ENCODE measurements around the gene LRRC47. TPM values are rescaled to one million over a fixed set of nuclear protein-coding genes. Genes with fewer than 3 reads are reported as not detected.

The LRRC47 gene
- 24.6 and 30.4 TPM in 2 replicates for total RNA-seq

GRCh38 chr1:3796215-3797061 is at the start of gene LRRC47:
TSS of gene LRRC47 (minus strand) at chr1:3796498. CDS start at chr1:3796476, 22 bp downstream.

GRCh38 chr1:3772715-3773571 is 23.4 kb downstream of the LRRC47 start, which contains the start of gene SMIM1:
TSS of gene SMIM1 (plus strand) at chr1:3772749. CDS start at chr1:3775374, 2,625 bp downstream.

GRCh38 chr1:3752400-3752945 is 43.8 kb downstream of the LRRC47 start, which contains the start of gene CCDC27:
TSS of gene CCDC27 (plus strand) at chr1:3752450. CDS start at chr1:3752482, 32 bp downstream.

Other genes starting within 250 kb of the LRRC47 start
- gene MEGF6, start 185.0 kb downstream of the LRRC47 start, total RNA-seq, result 131 and 142 TPM in 2 replicates
- 30.1 and 37.1 TPM in 2 replicates for gene TPRG1L, start 171.5 kb downstream of the LRRC47 start, total RNA-seq
- 11.8 and 13.2 TPM in 2 replicates for gene WRAP73, start 146.4 kb downstream of the LRRC47 start, total RNA-seq
- not detected in 2 replicates for gene TP73, start 144.0 kb downstream of the LRRC47 start, total RNA-seq
- not detected in 2 replicates for gene CCDC27, start 44.0 kb downstream of the LRRC47 start, total RNA-seq
- gene SMIM1, start 23.7 kb downstream of the LRRC47 start, total RNA-seq, result 0.53 TPM in 1 of 2 replicates, not detected in the other
- gene CEP104, start 60.7 kb upstream of the LRRC47 start, total RNA-seq, result 22.1 and 25.0 TPM in 2 replicates
- 5.8 and 7.0 TPM in 2 replicates for gene DFFB, start 61.0 kb upstream of the LRRC47 start, total RNA-seq
- gene C1orf174, start 103.8 kb upstream of the LRRC47 start, total RNA-seq, result 20.5 and 25.9 TPM in 2 replicates

All from aortic smooth muscle cell (primary cell).